Endothelial cell of umbilical vein (primary cell): ENCODE data around the gene NCKAP5. TPM values are rescaled to one million over a fixed set of nuclear protein-coding genes. Genes with fewer than 3 reads are reported as not detected.

Experiments
- BruUV-seq: library from RNA; stranded (reverse); fragments of 400-500 nt; replicated peaks from 2 replicates; lab custom pipeline; 2021; lab: Mats Ljungman, UMichigan
- CTCF ChIA-PET: fragments of 300-600, 350-600 bp; sonication (Branson Sonifier 250); formaldehyde crosslinking; loops from one replicate; lab custom pipeline; 2021; ENCODE audit warnings: antibody characterized with exemption, inconsistent platforms; lab: Charles Lee
- POLR2A ChIA-PET: fragments of 300-600, 350-600 bp; sonication (Branson Sonifier 250); formaldehyde crosslinking; loops from one replicate; lab custom pipeline; 2021; ENCODE audit warnings: antibody characterized with exemption, inconsistent platforms; lab: Charles Lee
- DNase-seq: peaks from one replicate; pipeline ENCODE4 v3.0.0-alpha.2; 2011; ENCODE audit warnings: low read depth, low spot score
- FAIRE-seq: peaks from 2 replicates; lab custom pipeline; 2011; peaks lifted over from hg19 to GRCh38; lab: Jason Lieb, UNC
- H2AFZ ChIP-seq: 2 replicates; pipeline ENCODE4 v1.6.0; 2012; ENCODE audit warnings: low read depth, low read length, control low read depth, inconsistent platforms
- H3K27ac ChIP-seq: 2 replicates; pipeline ENCODE4 v1.5.1; 2011; ENCODE audit warnings: low read depth, mild to moderate bottlenecking, control low read depth, low read length, moderate library complexity; ENCODE audit not compliant: insufficient read depth
- H3K27me3 ChIP-seq, 2 experiments: 2 replicates each; pipeline versions ENCODE4 v1.6.0 to v1.6.1; 2011; ENCODE audit warnings: low read length in 2 of 2, mixed read lengths in 1 of 2; ENCODE audit not compliant: control insufficient read depth in 2 of 2, insufficient read depth in 2 of 2
- H3K36me3 ChIP-seq, 2 experiments: 2 replicates in 1 of 2; 3 replicates in 1 of 2; pipeline ENCODE4 v1.5.1; 2011; ENCODE audit warnings: low read length in 2 of 2, mild to moderate bottlenecking in 1 of 2, moderate library complexity in 1 of 2; ENCODE audit not compliant: control insufficient read depth in 2 of 2, insufficient read depth in 2 of 2; ENCODE audit errors: extremely low read depth in 1 of 2
- H3K4me1 ChIP-seq: 3 replicates; pipeline ENCODE4 v1.5.1; 2011; ENCODE audit warnings: mild to moderate bottlenecking, low read length; ENCODE audit not compliant: control insufficient read depth, insufficient read depth; ENCODE audit errors: extremely low read depth
- H3K4me2 ChIP-seq: 2 replicates; pipeline ENCODE4 v1.6.1; 2011; ENCODE audit warnings: low read length, control low read depth, mixed read lengths; ENCODE audit not compliant: insufficient read depth
- H3K4me3 ChIP-seq, 3 experiments: fragments of 200-600 bp in 1 of 3; sonication (generic), shearing (Covaris generic) in 1 of 3; replicated peaks in 1 of 3; 2 replicates each; pipeline ENCODE4 v1.5.1; 2011 to 2016; ENCODE audit warnings: control low read depth in 3 of 3, low read length in 3 of 3, mild to moderate bottlenecking in 2 of 3, inconsistent platforms in 1 of 3, low read depth in 1 of 3, moderate library complexity in 1 of 3; ENCODE audit not compliant: insufficient read depth in 1 of 3
- H3K79me2 ChIP-seq: 2 replicates; pipeline ENCODE4 v1.6.0; 2012; ENCODE audit warnings: low read length, inconsistent platforms; ENCODE audit not compliant: control insufficient read depth, insufficient read depth
- H3K9ac ChIP-seq: replicated peaks from 2 replicates; pipeline ENCODE3; 2011; ENCODE audit warnings: low read length, control low read depth; ENCODE audit not compliant: insufficient read depth; ENCODE audit errors: extremely low read depth
- H3K9me1 ChIP-seq: replicated peaks from 3 replicates; pipeline ENCODE4 v1.6.0; 2011; ENCODE audit warnings: mild to moderate bottlenecking, low read length; ENCODE audit not compliant: control insufficient read depth, insufficient read depth; ENCODE audit errors: extremely low read depth
- H3K9me3 ChIP-seq: replicated peaks from 2 replicates; pipeline ENCODE4 v1.5.1; 2012; ENCODE audit warnings: low read length, inconsistent platforms; ENCODE audit not compliant: control insufficient read depth, insufficient read depth
- H4K20me1 ChIP-seq: replicated peaks from 2 replicates; pipeline ENCODE3; 2011; ENCODE audit warnings: mild to moderate bottlenecking, low read length; ENCODE audit not compliant: control insufficient read depth, insufficient read depth; ENCODE audit errors: extremely low read depth
- CTCF ChIP-seq, 2 donors: IDR thresholded peaks; 1 replicate in 1 of 2; 2 replicates in 1 of 2; pipeline ENCODE4 v1.5.1; 2011; ENCODE audit warnings: low read length in 2 of 2, mild to moderate bottlenecking in 2 of 2, moderate library complexity in 2 of 2, control low read depth in 1 of 2, inconsistent platforms in 1 of 2, low read depth in 1 of 2; ENCODE audit not compliant: insufficient read depth in 1 of 2; ENCODE audit errors: extremely low read depth in 1 of 2
- EZH2 ChIP-seq: IDR thresholded peaks from 2 replicates; pipeline ENCODE4 v1.6.1; 2012; ENCODE audit warnings: borderline replicate concordance, low read depth, mild to moderate bottlenecking, moderate library complexity, low read length, inconsistent platforms; ENCODE audit not compliant: severe bottlenecking
- FOS ChIP-seq: IDR thresholded peaks from 2 replicates; pipeline ENCODE4 v1.6.1; 2011; ENCODE audit warnings: mild to moderate bottlenecking, low read length, moderate library complexity, borderline replicate concordance; ENCODE audit not compliant: insufficient read depth
- GATA2 ChIP-seq: IDR thresholded peaks from 2 replicates; pipeline ENCODE4 v1.7.0; 2011; ENCODE audit warnings: low read depth, mild to moderate bottlenecking, moderate library complexity, mixed read lengths, low read length; ENCODE audit not compliant: insufficient read length, insufficient read depth
- JUN ChIP-seq: IDR thresholded peaks from 2 replicates; pipeline ENCODE4 v1.6.1; 2011; ENCODE audit warnings: borderline replicate concordance, low read depth; ENCODE audit not compliant: insufficient read length, insufficient read depth
- MAX ChIP-seq: IDR thresholded peaks from 2 replicates; pipeline ENCODE4 v1.6.1; 2011; ENCODE audit not compliant: insufficient read depth, insufficient read length
- MYC ChIP-seq: IDR thresholded peaks from one replicate; pipeline ENCODE4 v1.6.1; 2011; ENCODE audit warnings: mild to moderate bottlenecking, low read depth, low read length
- POLR2A ChIP-seq: IDR thresholded peaks from 2 replicates; pipeline ENCODE4 v1.6.1; 2012; ENCODE audit warnings: low read depth, mild to moderate bottlenecking, control low read depth, low read length
- POLR2AphosphoS5 ChIP-seq: IDR thresholded peaks from 2 replicates; pipeline ENCODE4 v1.6.1; 2012; ENCODE audit warnings: low read depth, mild to moderate bottlenecking, control low read depth, low read length, moderate library complexity; ENCODE audit not compliant: insufficient read depth
- dilution Hi-C: fragments of 300-500 bp; cut with MboI; formaldehyde crosslinking; loops from one replicate; pipeline ENCODE4 v1.15.0; 2019; ENCODE audit warnings: low sequenced_read_pairs; ENCODE audit not compliant: extremely low pct_ligation_motif_present
- intact Hi-C: fragments of 100-400 bp; cut with micrococcal nuclease; formaldehyde crosslinking; loops from one replicate; pipeline ENCODE4 v1.10.0; 2022
- polyA plus RNA-seq, 4 experiments: library from polyadenylated mRNA; depleted of rRNA in 3 of 4; stranded (reverse) in 3 of 4; unstranded in 1 of 4; fragments of >200 nt; gene quantifications; 2 replicates each; pipeline versions ENCODE4 v1.2.1 to v1.2.3, GENCODE V29; 2011 to 2012; ENCODE audit warnings: missing spikeins in 1 of 4
- total RNA-seq: library from RNA; stranded (reverse); gene quantifications from 2 replicates; pipeline ENCODE4 v1.2.3, GENCODE V29; 2021

Gene NCKAP5
- total and polyA plus RNA-seq, 2 donors (not counting 3 experiments of a cell fraction or from before 2014, with no cell fraction given): 0.47 to 3.3 TPM

- Histone ChIP-seq H3K9me3 (no peaks in the 10 kb centered on the region), H3K79me2 (no peaks in the 10 kb centered on the region), H2AFZ (no peak overlapping the region), H3K27ac (no peak overlapping the region), H3K9me1 (no peaks in the 10 kb centered on the region), H3K4me2 (no peak overlapping the region), H3K36me3 (no peaks in the 10 kb centered on the region), H3K27me3 (no peaks in the 10 kb centered on the region), H4K20me1 (no peaks in the 10 kb centered on the region), H3K4me1 (no peaks in the 10 kb centered on the region), H3K9ac (no peak overlapping the region), H3K4me3 (no peak overlapping the region)
- FAIRE-seq (no peak), DNase-seq (no peak)
- no TSS peak for BruUV-seq
- ChIA-PET POLR2A (no interaction called here), CTCF (interaction anchor here (0.9 to 3.5 kb wide), 3 partner anchors 11 to 143 kb away, joined by 3 to 12 read pairs (median 3); no protein-coding TSS in a partner anchor)
- intact Hi-C loops: no loop called here
- TF ChIP-seq CTCF (IDR thresholded peaks at IDR 0.05; ENCODE audit: extremely low read depth in 1 of 2, insufficient read depth in 1 of 2, low read depth in 1 of 2, low read length in 2 of 2): no peak
- TF ChIP-seq POLR2A: no peak
- TF ChIP-seq POLR2AphosphoS5: no peak
- TF ChIP-seq GATA2: no peak
- no peak for TF ChIP-seq MAX
- no peak for TF ChIP-seq MYC
- no peak for TF ChIP-seq EZH2
- TF ChIP-seq FOS: no peak
- TF ChIP-seq JUN: no peak
- dilution Hi-C loops: no loop called here
Measured at GRCh38 chr2:133530645-133531044, 37.6 kb downstream of the NCKAP5 start.
